Stimulated activated CD4-positive, alpha-beta T cell treated with anti-CD3 and anti-CD28 coated beads, TNF-alpha, amount 100 ng/mL, for 4 hours (primary cell): ENCODE measurements around the gene SWT1.
A peak's percentile ranks its signal among the peaks of the same experiment; 100 is the strongest.

Experiments used
- DNase-seq, 3 experiments: peaks; one replicate each; pipeline ENCODE4 v3.0.0-alpha.2; 2020; ENCODE audit warnings: low read depth in 3 of 3

The SWT1 gene

DNA sequence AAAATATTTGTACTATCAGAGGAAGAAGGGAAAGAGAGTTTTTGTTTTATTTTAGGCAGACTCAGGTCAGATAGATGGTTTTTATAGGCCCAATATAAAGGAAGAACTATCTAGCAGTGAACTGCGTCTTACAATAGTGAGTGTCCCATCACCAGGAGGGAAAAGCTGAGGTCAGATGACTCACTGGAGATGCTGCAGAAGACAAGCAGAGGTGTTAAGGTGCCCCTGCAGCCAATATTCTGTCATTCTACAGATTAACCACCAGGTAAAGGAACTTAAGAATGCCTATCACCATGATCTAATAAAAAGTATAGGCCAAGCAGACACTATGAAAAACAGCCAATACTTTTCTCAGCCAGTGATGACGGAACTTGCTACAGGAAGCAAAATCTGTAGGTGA lies 130.5 kb downstream of the SWT1 start:
- DNase-seq = no peak

DNA sequence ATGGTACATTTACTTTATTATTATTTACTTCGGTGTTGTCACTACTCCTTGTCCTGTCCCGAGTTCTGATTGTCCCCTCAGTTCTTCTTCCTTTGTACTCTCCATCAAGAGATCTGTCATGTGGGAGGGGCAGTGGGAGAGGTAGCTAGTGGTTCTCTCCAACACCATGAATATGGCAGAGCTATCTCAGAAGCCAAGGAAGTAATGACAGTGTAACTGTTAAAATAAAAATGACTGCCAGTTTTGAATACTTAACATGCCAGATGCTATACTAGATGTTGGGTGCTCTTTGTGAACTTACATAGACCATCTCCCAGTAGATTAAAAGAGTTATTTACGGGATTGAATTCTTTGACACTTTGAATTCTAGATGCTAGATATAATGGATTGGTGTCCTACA lies 131.5 kb downstream of the SWT1 start:
- DNase-seq = no peak

DNA sequence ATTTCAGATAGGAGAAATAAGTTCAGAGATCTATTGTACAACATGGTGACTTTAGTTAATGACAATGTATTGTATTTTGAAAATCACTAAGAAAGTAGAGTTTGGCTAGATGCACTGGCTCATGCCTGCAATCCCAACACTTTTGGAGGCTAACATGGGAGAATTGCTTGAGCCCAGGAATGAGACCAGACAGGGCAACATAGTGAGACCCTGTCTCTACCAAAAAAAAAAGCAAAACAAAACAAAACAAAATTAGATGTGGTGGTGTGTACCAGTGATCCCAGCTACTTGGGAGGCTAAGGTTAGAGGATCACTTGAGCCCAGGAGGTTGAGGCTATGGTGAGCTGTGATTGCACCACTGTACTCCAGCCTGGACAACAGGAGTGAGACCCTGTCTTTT lies 132.9 kb downstream of the SWT1 start:
- no peak for DNase-seq

DNA sequence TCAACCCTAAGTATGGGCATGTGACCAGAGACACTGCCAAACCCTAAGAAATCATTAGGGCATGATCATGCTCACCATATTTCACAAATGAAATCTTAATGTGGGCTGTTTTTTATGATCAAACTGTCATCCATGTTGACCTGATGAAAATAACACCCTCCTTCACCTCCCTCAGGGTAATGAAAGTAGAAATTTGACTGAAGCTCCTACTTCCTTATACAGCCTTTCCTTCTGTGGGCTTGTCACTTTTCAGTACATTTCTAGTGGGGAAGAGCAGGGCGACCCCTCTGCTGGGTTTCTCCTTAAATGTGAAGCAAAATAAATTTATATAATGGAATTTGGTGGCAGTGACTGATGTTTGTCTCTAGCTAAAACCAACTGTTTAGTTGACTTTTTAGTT lies 134.2 kb downstream of the SWT1 start:
- no peak for DNase-seq

DNA sequence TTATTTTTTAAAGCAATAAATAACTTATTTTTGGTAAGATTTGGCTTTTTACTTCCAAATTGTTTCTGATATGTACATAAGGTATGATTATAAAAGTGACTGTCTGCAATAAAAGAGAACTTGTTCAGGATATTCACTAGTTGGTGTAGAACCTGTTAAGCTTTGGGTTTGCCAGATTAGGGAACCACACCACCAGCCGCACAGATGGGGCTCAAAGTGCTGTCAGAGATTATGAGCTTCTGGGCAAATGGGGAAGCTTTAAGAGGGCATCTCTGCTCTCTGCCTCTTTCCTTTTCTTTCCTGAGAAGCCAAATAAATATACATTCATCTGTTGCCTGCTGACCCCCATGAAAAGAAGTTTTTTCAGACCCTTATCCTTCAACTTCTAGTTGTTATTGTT lies 134.7 kb downstream of the SWT1 start:
- DNase-seq = no peak

DNA sequence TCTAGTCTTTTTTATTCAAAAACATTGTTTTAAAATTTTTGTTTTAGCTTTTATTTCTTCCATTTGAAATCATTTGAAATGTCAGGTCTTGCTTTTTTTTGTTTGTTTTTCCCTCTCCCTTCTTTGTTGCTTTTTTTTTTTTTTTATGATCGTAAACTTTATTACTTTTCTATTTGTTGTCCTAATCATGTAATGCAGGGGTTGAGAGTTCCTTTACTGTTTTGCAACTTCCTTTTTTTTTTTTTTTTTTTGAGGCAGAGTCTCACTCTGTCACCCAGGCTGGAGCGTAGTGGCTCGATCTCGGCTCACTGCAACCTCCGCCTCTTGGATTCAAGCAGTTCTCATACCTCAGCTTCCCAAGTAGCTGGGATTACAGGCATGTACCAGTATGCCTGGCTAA lies 135.3 kb downstream of the SWT1 start:
- no peak for DNase-seq

DNA sequence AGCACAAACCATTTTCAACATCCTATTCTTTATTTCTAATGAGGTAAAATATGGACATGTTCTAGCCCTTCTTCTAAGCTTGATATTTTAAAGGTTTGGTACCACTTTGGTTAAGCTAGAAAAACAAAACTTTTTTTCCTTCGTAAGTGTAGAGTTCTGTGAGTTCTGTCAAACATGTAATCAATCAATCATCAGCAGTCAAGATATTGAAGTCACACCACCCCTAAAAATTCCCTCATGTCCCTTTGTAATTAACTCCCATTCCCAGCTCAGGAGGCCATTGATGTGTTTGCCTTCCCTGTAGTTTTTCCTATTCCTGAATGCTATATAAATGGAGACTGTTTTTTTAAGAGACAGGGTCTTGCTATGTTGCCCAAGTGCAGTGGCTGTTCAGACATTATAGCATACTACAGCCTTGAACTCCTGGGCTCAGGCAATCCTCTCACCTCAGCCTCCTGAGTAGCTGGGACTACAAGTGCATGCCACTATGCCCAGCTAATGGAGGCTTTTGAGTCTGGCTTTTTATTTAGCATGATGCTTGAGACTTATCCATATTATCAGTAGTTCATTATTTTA lies 137.1 kb downstream of the SWT1 start:
- DNase-seq = no peak

DNA sequence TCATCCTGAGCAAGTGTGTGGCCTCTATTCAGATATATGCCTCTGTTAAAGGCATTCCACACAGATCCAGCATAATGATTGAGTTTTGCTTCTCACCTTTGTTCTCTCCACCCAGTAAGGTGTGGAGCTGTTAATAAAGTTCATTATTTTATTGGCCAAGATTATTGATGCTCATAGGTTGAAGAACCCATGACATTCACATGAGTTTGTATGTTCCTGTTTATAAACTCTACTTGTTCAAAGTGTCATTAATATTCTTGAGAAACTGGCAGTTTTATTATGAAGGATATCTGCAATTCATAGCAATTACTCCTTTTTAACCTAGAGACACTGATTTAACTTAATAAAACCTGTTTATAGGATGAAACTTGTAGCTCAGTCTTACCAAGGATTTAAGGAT lies 138.1 kb downstream of the SWT1 start:
- no peak for DNase-seq

DNA sequence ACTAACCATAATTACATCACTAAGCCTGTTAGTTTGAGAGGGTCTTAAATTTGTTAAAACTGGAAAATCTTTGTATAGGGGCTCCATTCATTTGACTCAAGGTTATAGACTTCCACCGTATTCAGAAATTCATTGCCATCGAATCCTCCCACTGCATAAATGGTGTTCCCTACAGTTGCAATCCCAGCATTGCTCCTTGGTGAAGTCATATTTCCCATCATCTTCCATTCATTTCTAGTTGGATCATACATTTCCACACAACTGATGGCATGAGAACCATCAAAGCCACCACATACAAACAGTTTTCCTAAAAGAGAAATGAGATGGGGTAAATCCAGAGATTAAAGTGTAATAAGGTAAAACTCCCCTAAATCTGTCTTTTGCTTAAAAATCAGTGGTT lies 141.0 kb downstream of the SWT1 start:
- DNase-seq = no peak

DNA sequence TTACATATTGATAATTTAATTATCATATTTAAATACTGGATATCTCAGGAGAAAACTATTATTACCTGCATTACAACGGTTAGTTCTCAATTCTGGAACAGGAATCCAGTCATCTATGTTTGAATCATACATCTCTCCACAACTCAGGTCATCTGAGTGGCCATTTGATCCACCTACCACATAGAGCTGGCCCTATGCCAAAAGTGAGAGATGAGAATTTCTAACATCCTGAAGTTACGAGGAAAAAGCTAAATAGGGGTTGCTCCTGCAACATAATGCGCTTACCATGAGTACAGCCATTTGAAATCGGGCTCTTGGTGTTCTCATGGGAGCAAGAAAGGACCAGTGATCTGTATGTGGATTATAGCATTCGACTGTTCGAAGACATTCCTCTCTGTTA lies 143.2 kb downstream of the SWT1 start:
- no peak for DNase-seq

DNA sequence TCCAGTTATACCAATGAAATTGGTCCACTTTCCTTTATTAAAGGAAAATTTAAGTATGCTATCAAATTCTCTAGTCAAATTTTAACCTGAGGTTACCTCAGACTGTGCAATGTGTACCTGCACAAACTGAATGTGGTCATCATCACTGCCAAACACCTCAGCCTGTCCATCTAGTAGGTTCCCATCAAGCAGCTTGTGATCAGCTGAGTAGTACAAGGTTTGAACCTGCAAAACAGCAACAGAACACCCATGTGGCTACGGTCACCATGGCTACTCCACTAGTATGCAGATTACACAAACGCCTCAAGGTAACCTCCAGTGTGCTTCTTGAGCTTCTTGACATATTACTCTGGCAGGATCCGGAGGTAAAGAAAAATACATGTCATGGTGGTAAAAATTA lies 148.5 kb downstream of the SWT1 start:
- no peak for DNase-seq

DNA sequence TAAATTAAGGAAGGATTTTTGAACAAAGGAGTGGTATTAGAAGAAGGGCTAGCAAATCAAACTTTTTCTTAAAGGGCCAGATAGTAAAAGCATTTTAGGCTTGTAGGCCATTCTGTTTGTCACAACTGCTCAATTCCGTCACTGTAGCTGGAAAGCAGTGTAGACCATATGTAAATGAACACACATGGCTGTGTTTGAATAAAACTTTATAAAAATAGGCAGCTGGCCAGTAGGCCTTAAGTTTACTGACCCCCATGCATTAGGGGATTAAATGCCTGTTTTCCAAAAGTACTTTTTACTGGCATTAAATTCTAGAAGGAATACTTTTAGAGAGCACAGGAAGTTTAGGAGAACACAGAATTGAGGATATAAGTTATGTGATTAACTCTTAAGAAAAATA lies 151.2 kb downstream of the SWT1 start:
- DNase-seq = no peak

DNA sequence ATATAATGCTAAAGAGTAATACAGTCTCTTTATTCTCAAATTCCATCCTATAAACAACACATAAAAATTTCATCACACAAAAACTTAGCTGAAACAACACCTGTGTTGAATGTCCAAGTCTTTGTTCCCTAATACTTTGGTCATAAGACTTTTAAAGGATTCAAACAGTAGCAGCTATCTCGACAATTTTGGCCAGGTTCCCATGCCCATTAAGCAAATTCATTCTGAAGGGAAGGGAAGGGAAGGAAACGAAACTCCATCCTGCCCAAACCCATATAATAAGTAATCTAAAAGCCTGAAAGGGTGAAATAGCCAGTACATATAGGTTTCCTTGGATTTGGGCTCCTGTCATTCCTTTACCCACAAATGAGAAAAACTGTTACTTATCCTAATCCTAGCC lies 152.6 kb downstream of the SWT1 start:
- no peak for DNase-seq

DNA sequence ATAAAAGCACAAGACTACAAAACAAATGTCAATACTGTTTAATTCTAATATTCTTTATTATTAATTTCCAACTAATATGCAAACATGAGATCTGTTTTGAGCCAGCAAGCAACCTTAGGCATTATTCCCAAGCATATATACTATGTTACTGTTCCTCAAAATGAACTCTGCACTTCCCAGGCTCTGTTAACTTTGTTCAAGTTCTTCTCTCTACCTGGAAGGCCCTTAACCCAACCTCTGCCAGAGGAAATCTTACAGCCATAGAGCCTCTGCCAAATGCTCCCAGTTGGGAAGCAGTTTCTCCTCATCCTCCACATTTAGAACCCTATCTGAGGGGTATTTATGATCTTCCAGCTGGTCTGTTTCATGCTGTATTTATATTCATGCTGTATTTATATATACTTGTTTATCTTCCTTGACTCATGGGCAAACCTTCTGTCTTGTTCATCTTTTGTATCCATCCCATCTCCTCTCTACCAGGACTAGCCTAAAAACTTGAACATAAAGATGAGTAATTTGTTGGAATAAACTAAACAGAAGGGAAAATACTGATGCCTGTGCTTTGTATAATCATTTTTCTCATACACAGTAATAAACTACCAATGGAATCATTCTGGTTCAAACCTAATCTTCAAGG lies 154.7 kb downstream of the SWT1 start:
- DNase-seq = no peak

DNA sequence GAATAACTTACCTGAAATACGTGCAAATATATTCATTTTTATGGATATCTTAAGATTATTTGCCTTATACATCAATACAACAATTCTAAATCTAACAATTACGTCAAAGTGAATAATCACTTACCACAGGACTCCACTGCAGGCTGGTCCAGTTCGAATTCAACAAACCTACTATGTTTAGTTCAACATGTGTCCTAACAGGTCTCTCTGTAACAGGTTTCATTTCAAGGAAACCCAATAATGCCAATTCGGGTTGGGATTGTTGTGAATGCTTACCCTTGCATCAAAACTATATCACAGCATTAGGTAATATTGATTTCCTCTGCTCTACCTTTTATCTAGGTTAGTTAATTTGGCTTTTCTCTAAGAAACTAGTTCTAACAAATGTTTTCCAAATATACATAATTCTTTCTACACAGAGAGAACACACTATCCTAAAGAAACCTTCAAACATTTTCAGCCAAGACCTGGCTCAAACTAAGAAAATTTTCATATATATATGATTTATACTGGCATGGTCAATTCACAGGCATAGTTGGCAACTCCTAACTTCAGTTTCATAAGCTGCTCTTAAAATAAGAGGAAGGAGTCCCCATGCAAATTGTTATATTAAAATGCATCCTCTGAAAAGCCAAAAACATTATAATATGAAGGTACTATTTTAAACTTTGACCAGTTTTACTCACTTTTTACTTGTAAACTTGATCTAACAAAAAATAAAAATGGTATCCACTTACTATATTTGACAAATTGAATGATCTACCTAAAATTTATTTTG lies 155.6 kb downstream of the SWT1 start:
- no peak for DNase-seq

DNA sequence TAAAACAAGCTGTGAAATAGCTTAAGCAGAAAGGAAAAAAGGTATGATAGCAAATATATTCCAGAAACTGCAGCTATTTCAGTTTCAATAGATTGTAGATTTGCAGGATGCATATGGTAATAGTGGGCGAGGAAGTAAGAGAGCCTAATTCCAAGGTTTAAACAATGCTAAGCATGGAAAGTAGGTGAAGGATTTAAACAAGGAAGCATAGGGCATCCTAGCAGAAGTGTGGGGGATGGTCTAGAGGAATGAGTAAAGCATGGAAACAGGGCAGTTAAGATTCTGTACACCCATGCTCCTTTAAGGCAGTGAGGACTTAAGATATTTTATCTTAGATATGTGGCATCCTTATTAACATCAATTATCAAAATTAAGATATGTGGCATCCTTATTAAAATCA lies 157.4 kb downstream of the SWT1 start:
- DNase-seq = no peak

DNA sequence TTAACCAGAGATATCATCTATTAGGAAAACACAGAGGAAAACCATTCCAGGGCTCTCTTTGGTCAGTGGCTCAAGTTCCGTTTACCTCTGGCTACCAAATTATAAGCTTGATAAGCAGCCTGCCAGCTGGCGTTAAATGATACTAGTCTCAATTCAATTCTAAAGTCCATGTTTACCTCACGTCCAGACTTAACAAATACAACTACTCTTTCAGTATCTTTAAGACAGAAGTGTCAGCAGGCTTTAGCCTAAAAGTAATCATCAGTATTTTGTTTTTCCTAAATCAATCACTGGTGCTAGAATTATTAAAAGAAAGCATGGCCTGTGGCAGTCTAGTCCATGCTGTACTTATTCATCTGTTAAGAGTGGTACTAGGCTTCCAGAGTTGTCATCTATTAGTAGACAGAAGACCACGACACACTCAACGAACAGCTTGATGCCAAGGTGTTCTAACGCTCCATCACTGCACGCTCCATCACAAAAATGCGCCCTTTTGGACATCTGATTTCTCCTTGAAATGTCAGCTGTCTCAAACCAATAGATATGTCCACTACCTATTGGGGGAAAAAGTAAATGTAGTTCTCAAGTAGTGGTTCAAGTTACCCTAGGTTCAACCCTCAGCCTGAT lies 158.6 kb downstream of the SWT1 start:
- no peak for DNase-seq

DNA sequence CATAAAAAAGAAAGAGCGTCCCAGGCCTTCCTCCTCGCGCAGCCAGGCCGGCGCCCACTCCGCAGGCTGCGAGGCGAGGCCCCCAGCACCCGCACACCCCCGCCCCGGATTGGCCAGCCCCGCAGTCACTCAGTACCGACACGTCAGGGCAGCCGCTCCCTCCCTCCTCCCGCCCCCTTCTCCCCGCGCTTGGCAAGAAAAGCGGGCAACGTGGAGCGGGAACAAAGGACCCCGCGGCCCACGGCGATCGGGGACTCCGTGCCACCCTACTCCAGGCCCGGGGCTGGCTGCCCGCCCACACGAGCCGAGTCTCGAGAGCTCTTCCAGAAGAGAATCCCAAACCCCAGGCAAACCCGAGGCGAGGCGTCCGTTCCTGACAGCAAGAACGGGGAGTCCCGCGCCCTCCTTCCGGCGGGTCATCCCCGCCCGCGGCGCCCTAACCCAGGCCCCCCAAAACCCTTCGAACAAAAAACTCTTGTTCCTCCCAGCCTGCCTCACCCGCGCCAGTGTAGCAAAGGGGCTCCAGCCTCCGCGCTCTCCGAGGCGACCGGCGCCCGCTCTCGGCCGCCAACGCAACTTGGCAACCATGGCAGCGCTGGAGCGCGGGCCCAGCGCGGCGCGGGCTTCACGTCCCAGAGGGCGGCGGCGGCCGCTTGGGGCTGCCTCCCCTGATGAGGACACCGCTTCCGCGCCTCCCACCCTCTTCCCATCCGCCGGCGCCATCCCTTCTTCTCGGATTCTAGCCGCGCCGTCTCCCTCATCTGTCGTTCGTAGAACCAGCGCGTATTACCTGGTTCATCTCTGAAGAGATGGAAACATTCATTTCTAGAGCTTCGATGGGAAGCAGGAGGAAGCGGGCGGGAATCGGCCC lies 159.4 kb downstream of the SWT1 start:
- peak; percentile 76 to 90 (median 86) for DNase-seq

DNA sequence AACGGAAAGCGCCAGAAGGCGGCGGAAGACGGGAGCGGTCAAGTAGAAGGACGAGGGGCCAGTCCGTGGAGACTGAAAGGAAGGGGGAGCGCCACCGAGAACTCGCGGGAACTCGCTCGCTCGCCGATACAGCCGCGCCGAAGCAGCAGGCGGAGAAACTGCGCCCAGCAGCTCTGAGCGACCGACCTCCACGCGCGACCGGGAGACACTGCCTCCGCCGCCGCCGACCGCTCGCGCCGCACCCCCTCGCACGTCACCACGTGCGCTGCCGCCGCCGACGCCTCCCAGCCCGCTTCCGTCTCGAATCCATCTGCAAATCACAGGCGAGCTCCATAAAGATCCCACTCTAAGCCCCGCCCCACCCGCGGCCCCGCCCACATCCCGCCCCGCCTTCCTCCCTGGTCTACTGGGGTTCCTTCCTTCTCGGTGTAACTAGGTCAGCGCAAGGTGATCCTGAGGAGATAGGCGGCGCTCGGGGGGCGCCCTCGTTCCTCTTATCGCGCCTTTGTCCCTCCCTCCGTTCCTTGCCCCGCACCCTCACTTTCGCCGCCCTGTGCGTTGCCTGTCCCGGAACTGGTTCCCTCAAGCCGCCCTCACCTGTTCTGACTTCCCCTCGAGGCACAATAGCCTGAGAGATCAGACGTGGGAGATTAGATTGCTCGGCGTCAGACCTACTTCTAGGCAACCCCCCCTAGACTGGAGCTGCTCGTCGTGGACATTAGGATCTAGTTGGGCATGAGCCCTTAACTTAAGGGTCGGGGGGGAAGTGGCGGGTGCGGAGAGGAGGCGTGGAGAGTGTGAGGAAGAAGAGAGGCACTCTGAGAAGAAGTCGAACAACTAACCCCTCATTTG lies 160.3 kb downstream of the SWT1 start, which contains the start of gene IVNS1ABP:
IVNS1ABP (minus strand) TSS at position 210 of the 852 bp plus-strand sequence. CDS start 7,750 bp downstream, outside the sequence.
- peak; percentile 83 to 94 (median 93) for DNase-seq

DNA sequence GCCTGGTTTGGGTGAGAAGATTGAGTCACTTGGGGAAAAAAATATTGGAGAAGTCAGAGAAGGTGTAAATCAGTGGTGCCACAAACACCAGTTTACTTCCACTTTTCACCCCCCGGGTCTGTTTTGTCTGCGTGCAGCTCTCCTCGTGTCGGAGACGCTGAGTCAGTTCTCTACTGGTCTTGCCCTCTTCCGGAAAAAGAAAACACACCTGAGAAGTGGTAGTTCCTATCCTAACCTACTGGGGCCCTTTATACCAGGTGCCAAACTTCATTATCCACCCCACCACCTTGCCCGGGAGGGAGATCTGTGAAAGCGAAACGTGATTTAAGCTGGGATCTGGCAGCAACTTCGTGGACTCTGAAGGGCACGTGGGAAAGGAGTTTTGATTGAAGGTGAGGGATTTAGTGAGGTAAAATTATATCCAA lies 160.9 kb downstream of the SWT1 start:
- peak; percentile 38 to 71 (median 60) for DNase-seq
